Frontal cortex (tissue), 4 donors: ENCODE measurements around the gene NUP54. TPM values are rescaled to one million over a fixed set of nuclear protein-coding genes. Genes with fewer than 3 reads are reported as not detected.

Source experiments
- DNase-seq, 2 donors: peaks; one replicate each; pipeline ENCODE4 v3.0.0; 2012; ENCODE audit warnings: low spot score in 2 of 2
- FAIRE-seq: peaks from 2 replicates; lab custom pipeline; 2012; peaks lifted over from hg19 to GRCh38; lab: Jason Lieb, UNC
- total RNA-seq: library from RNA; depleted of rRNA; stranded (reverse); fragments of >200 nt; gene quantifications from one replicate; pipeline ENCODE4 v1.2.3, GENCODE V29; 2014
- donor health status: control.
- donor health status: control.
- donor health status: control.

The NUP54 gene, protein sequence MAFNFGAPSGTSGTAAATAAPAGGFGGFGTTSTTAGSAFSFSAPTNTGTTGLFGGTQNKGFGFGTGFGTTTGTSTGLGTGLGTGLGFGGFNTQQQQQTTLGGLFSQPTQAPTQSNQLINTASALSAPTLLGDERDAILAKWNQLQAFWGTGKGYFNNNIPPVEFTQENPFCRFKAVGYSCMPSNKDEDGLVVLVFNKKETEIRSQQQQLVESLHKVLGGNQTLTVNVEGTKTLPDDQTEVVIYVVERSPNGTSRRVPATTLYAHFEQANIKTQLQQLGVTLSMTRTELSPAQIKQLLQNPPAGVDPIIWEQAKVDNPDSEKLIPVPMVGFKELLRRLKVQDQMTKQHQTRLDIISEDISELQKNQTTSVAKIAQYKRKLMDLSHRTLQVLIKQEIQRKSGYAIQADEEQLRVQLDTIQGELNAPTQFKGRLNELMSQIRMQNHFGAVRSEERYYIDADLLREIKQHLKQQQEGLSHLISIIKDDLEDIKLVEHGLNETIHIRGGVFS
- total RNA-seq: 128 TPM

DNA sequence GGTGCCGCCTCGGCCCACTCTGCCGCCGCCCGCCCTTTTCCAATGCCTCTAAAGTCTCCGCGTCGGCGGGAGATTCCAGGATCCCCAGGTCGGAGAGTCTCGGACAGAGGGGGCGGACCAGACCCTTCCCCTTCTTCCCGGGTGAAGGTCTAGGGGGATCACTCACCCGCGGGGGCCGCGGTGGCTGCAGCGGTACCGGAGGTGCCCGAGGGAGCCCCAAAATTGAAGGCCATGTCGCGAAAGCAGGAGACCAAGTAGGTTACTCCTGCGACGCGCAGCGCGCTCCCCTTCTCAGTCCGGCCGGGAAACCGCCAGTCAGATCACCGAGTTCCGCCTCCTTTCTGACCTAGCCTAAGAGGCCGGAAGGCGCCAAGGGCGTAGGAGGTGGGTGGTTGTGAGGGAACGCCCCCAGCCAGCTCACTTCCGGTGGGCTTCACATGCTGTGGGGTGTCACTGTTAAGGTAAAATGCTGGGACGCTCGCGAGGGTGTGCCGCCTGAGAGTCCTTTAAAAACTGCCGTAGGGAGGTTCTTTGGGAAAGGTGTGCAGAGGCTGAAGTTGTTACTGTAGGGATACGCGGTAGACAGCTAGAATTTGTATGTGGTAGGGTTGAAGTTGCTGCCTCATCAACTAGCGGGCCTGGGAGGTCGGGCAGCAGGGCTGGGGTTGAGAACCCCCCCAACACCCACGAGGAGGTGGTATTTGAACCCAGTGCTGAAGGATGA lies at the start of gene NUP54:
TSS of gene NUP54 (minus strand) at position 256 of the 724 bp plus-strand sequence. CDS start at position 233, 23 bp downstream.
- DNase-seq (peak; percentile 72 to 89), FAIRE-seq (no peak)

- DNase-seq: no peak
Measured at GRCh38 chr4:76197031-76197743, 49.0 kb upstream of the NUP54 start.

DNA sequence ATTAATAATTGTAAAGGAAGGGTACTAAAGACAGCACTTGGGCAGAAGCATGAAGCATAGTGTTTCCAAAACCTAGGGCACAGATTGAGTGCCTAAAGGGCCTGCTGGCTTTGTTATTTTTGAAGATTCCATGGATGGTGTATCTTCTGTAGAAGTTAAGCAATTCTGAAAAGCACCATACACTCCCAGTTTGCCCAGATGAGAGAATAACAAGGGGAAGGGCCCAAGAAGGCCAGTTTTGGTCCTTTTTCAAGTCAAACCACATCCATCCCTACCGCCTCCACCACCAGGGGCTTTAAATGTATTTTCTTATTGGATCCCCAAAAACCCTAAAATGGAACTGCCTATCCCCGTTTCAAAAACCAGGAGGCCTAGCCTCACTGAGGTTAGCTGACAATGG lies 48.2 kb upstream of the NUP54 start:
- FAIRE-seq (no peak), DNase-seq (no peak)

More at GRCh38 chr4:76197031-76197743, 49.0 kb upstream of the NUP54 start:
- no peak for FAIRE-seq

DNA sequence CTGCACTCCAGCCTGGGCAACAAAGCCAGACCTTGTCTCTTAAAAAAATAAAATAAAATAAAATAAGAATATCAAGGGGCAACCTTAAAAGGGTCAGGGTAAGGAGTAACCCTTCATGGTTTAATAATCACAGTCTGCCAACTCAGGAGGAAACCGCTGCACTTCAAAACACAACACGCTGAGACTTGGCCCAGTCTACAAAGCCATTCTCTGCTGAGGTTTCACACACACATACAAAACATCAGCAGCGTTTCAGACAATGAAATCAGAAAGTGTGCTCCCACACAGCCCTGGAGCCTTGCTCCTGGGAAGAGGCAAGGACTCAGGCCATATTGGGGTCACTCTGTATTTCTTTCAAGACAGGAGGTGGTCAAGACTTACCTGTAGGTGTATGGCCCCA lies 47.1 kb upstream of the NUP54 start:
- DNase-seq: no peak
- FAIRE-seq: no peak

DNA sequence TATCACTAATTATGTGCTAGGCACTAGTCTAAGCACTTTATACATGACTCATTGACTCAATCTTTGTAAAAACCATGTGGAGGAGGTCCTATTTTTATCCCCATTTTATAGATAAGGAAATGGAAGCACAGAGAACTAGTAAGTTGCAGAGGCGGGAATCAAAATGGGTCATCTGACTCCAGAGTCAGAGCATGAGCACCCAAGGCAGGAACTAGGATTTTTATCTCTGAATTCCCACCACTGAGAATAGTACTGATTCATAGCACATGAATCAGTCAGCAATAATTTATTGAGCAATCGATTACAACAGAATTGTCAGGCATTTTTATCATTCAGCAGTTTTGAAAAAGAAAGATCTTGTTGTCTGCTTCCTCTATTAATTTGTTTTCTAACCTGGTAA lies 46.1 kb upstream of the NUP54 start:
- no peak for DNase-seq
- FAIRE-seq: no peak

DNA sequence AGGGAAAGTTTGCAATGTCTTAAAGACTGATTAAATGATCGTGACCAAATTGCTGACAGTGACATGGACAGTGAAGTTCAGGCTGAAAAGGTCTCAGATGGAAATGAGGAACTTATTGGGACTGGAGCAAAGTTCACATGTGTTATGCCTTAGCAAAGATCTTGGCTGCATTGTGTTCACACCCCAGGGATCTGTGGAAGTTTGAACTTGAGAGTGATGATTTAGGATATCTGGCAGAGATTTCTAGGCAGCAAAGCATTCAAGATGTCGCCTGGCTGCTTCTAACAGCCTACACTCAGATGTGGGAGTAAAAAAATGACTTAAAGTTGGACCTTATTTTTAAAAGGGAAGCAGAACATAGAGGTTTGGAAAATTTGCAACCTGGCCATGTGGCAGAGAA lies 44.0 kb upstream of the NUP54 start:
- DNase-seq (no peak), FAIRE-seq (no peak)

GRCh38 chr4:76188557-76188956 lies 40.4 kb upstream of the NUP54 start:
- DNase-seq (no peak), FAIRE-seq (no peak)

DNA sequence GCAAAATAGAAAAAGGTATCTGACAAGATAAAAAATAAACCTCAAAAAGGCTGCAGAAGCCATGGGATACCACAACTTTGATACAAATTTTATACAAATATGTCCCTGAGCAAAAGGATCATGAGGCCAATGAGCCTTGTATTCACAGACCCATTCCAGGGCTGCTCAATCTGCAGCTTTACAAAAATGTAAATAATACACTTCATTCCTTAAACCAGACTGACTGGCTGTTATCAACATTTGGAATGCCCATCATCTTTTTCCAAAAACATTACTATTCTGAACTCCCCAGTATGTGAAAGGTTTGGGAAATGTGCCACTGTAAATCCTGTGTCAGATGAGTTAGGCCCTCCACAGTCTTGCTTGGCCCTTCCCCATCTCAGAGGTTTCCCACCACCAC lies 40.0 kb upstream of the NUP54 start:
- no peak for FAIRE-seq
- DNase-seq: no peak

GRCh38 chr4:76187152-76187551 lies 39.0 kb upstream of the NUP54 start:
- no peak for FAIRE-seq
- no peak for DNase-seq

DNA sequence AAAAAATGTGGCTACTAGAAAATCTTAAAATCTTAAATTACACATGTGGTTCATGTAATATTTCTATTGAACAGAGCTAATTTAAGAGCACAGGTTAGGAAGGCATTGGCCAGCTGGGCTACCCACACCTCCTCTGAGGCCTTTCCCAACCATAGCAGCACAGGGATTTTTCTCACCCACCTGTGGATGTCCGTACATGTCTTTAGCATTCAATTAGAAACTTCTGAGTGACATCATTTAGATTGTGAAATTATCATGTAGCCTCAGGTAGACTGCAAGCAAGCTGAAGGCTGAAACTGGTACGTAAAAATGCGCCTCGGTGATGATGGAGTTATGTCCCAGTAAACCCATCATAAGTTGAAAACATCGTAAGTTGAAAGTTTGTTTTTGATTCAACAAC lies 34.3 kb upstream of the NUP54 start:
- FAIRE-seq: no peak
- DNase-seq: no peak

DNA sequence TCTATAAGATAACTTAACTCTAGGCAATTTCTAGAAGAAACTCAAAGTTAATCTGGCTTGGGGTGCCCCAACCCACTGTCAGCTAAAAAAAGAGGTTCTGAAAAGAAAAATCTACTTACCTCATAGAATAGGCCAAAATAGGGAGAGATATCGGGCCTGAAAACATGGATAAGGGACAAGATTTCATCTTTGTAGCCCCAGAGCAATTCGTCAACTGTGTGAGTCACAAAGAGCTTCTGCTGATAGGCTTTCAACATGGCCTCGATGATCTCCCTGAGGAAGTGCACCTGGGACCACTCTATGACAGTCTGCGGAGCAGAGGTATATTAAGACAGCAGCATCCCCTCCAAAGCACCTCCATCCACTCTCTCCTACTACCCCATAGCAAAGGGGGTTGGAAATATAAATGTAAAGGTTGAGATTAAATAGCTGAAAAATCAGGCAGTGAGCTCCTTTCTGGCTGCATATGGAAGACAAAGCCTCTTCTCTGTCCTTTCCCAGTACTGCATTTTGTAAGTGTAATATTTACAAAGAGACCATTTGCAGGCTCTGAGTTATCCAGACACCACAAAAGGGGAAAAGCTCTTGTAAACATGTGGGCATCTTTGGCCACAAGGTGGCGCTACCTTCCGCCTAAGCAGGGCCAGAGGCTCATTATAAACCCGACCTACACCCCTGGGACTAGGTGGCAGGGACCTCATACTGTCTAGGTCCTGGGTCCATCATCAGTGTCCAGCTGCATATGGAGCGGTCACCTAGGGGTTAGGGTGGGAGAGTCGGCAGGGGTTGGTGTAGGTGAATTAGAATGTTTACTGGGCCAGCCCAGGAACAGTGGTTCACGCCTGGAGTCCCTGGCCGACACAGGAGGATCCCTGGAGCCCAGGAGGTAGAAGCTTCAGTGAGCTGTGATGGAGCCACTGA lies 31.5 kb upstream of the NUP54 start:
- FAIRE-seq (no peak), DNase-seq (peak; percentile 37 to 54)

DNA sequence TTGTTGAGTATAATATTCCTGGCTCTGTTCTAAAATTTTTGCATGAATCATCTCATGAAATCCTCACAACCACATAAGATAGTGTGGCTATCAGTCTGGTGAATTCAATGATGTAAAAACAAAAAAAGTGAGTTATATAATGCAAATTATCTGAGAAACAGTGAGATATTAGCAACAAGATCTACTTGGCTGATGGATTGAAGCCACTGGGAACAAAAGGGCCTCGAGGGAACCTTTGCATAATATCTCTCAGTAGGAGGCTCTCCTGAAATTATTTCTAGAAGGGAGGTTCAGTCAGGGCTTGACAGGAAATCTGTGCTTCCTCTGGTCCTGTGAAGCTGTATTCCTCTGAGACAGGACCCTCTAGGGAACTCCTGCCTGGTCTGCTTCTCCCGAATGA lies 30.1 kb upstream of the NUP54 start:
- no peak for DNase-seq
- FAIRE-seq: no peak

- DNase-seq: no peak
- FAIRE-seq: no peak
Measured at GRCh38 chr4:76177709-76178108, 29.5 kb upstream of the NUP54 start.

DNA sequence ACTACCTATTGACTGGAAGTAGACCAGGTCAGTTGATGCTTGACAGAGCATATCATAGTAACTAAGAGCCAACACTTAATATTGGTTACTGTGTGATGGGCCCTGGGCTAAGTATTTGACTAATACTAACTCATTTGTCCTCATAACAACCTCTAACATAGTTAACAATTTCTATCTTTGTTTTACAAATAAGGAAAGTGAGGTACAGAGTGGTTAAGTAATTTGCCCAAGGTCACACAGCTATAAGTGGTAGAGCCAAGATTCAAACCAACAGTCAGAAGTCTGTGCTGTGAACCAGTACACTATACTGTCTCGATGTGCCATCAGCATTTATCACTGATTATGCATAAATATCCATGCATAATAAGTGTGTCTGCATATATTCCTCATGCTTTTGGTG lies 27.1 kb upstream of the NUP54 start:
- FAIRE-seq (no peak), DNase-seq (no peak)

- no peak for DNase-seq
- FAIRE-seq: no peak
Measured at GRCh38 chr4:76174216-76174615, 26.0 kb upstream of the NUP54 start.

DNA sequence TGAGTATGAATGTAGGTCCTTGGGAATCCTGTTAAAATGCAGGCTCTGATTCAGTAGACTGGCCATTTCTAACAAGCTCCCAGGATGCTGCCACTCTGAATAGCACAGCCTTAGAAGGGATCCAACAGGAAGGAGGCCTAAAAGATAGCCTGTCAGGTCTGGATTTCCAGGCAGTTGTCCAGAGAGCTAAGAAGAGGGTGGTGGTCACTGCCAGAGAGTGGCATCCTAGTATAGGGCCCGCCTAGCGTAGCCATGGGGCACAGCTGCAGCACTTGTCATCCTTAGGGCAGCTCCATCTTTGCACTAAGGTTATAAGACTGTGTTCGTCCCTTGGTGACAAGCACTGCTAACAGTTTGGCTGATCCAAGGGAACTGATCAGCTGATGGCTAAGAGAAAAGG lies 20.5 kb upstream of the NUP54 start:
- DNase-seq (no peak), FAIRE-seq (no peak)

DNA sequence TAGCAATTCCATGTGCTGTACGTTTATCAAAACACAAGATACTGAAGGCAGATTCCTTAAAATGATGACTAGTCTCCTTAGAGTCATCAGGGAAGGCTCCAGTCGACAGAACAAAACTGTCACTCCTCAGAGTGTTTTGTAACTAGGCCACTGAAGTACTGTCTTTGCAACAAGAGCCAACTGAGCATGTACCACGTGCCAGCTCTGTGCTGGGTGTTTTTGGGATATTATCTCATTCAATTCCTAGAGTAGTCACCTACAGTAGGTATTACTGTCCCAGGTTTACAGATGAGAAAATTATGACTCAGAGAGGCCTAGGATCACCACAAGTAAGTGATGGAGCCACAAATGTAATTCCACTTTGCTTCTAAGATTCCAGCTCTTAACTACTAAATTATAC lies 18.3 kb upstream of the NUP54 start:
- FAIRE-seq: no peak

DNA sequence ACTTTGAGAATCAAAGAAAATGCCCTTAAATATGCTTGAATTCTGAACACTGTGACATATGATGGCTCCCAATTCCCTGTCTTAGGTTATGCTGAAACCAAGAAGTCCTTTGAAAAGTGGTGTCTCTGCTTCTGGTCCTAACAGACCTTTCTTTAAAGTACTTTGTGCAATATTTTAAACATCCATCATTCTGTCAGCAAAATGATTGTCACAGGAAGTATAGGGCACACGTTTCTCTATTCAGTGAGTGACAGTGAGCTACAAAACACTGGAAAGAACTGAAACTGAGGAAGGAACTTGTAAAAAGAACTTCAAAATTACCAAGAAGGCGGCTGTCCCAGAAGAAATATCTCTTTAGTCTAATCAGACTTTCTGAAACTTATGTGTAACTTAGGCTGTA lies 12.2 kb upstream of the NUP54 start:
- FAIRE-seq: no peak

More for the DNA sequence above, 18.3 kb upstream of the NUP54 start:
- DNase-seq: no peak

DNA sequence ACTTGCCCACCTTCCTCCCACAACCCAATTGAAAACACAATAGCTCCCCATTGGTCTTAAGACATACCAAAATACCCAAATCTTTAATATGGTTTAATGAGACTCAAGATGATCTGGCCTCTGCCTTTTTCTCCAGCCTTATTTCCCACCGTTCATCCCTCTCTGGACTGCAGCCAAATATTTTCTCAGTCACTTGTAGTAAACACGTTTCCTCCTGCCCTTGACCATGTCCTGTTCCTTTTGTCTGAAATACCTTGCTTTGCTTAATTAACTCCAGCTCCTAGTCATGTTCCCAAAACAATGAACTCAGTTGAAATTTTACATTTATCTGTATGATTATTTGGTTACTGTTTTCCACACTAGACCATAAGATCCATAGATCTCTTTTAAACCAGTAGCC lies 8.4 kb upstream of the NUP54 start:
- FAIRE-seq (no peak), DNase-seq (no peak)

More for the DNA sequence above, 12.2 kb upstream of the NUP54 start:
- no peak for DNase-seq
